H7 (cell line): ENCODE results near the gene RPRD1B. TPM values are rescaled to one million over a fixed set of nuclear protein-coding genes. Genes with fewer than 3 reads are reported as not detected.

ENCODE experiments used
- DNase-seq: peaks from one replicate; pipeline ENCODE4 v3.0.0; 2012
- H3K27me3 ChIP-seq: 2 replicates; pipeline ENCODE4 v1.6.0; 2011; ENCODE audit warnings: mild to moderate bottlenecking, low read length; ENCODE audit not compliant: control insufficient read depth, insufficient read depth
- H3K36me3 ChIP-seq: replicated peaks from 2 replicates; pipeline ENCODE4 v1.5.1; 2011; ENCODE audit warnings: low read length; ENCODE audit not compliant: control insufficient read depth, insufficient read depth
- H3K4me3 ChIP-seq: 2 replicates; pipeline ENCODE4 v1.5.1; 2011; ENCODE audit warnings: low read depth, mild to moderate bottlenecking, control low read depth, low read length, moderate library complexity; ENCODE audit not compliant: insufficient read depth
- total RNA-seq: library from RNA; depleted of rRNA; stranded (reverse); fragments of >200 nt; shearing (Covaris generic); gene quantifications from 2 replicates; pipeline ENCODE4 v1.2.3, GENCODE V29; 2014

RPRD1B gene
- total RNA-seq, 1 experiment from 2014 or later: 12.7 TPM

DNA sequence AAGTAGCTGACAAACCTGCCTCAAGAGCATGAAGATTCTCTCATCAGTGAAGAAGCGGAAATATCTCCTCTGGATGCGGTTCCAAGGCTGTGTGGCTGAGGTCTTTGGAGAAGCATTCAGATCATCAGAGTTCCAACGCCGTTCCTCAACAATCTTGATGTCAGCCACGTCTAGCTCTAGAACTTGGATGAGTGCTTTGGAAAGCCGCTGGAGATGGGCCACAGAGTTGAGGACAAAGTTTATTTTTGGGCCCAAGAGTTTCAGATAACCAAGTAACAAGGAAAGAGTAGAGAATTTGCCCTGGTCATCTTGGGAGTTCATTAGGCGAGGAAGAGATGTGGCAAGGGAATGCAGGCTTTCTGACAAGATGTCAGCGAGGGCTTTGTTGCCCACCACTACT is 21.2 kb upstream of the RPRD1B start:
- no peak for DNase-seq
- Histone ChIP-seq H3K27me3 (no peaks in the 10 kb centered on the region), H3K4me3 (no peak overlapping the region), H3K36me3 (peaks cover 15% of the 10 kb centered on the region)

DNA sequence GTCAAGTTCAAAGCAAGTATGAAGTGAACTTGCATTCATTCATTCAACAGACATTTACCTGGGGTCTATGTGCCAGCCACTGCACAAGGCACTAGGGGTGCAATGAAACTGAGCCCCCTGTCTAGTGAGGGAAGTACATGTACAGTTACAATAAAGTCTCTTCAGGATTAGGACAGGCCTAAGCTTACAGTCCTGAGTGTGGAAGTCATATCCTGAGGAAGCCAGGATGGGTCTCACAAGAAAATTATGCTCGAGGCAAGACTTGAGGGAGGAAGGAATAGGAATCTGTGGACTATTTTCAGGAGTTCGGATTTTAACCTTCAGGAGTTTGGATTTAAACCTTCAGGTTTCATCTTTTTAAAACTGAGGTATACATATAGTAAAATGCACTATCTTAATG is 19.7 kb upstream of the RPRD1B start:
- no peak for DNase-seq
- no peaks in the 10 kb centered on the region for H3K27me3 ChIP-seq
- H3K4me3 ChIP-seq: no peak overlapping the region
- peaks cover 20% of the 10 kb centered on the region for H3K36me3 ChIP-seq

DNA sequence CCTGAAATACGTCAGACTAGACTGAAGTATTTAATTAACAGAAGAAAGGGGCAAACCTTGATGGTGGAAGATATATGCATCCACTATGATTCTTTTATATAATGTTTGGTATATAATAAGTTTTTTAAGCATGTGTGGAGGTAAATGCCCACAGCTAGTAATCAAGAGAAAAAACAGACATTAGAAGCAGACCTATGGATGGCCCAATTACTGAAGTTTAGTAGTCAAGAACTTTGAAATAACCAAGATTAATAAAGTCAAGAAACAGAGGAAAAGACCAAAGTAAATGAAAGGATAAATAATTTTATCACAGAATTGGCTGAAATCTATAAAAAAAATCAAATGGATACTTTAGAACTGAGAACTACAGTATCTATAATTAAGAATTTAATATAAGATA is 15.6 kb upstream of the RPRD1B start:
- H3K27me3 ChIP-seq: no peaks in the 10 kb centered on the region
- no peak overlapping the region for H3K4me3 ChIP-seq
- peaks cover 9% of the 10 kb centered on the region for H3K36me3 ChIP-seq
- no peak for DNase-seq

DNA sequence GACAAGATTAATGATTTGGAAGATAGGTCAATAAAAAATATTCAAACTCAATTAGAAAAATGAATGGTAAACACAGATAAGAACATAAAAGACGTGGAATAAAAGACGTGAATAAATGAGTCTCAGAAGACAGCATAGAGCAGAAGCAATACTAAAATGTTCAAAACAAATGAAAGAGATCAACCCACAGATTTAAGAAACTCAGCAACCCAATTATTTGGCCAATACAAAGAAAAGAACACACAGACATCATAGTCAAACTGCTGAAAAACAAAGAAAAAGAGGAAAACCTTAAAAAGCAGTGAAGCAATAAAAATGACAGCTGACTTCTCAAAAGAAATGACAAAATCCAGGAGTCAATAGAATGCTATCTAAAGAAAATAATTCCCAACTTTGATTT is 15.2 kb upstream of the RPRD1B start:
- Histone ChIP-seq H3K36me3 (peaks cover 6% of the 10 kb centered on the region), H3K4me3 (no peak overlapping the region), H3K27me3 (no peaks in the 10 kb centered on the region)
- DNase-seq: no peak

DNA sequence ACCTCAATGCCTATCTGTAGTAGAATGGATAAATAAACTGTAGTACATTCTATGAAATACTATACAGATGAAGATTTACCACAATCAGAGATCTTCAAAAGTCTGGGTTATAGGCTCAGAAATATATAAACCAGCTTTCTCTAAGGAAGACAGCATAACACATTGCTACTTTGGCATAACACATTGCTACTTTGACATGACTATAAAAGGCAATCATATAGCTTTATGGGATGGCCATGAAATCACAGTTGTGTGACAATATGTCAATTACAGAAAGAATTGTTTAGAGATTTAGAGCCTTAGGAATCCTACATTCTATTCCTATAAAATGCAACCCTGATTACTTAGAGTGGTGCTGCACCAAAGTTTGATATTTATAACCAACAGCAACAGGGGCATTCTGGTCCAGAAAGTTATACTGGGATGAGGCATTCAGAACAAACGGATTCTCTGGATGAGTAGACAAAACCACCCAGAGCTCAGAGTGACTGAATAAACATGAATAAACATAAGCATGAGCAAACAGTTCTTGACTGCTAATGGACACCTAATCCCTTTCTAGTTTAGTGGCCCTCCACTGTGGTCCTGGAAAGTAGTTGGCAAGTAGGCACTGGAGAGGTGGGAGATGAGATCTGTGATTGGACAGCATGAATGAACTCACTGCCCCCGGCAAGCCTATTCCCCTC is 12.3 kb upstream of the RPRD1B start:
- Histone ChIP-seq H3K27me3 (no peaks in the 10 kb centered on the region), H3K36me3 (peaks cover 5% of the 10 kb centered on the region), H3K4me3 (no peak overlapping the region)
- no peak for DNase-seq

DNA sequence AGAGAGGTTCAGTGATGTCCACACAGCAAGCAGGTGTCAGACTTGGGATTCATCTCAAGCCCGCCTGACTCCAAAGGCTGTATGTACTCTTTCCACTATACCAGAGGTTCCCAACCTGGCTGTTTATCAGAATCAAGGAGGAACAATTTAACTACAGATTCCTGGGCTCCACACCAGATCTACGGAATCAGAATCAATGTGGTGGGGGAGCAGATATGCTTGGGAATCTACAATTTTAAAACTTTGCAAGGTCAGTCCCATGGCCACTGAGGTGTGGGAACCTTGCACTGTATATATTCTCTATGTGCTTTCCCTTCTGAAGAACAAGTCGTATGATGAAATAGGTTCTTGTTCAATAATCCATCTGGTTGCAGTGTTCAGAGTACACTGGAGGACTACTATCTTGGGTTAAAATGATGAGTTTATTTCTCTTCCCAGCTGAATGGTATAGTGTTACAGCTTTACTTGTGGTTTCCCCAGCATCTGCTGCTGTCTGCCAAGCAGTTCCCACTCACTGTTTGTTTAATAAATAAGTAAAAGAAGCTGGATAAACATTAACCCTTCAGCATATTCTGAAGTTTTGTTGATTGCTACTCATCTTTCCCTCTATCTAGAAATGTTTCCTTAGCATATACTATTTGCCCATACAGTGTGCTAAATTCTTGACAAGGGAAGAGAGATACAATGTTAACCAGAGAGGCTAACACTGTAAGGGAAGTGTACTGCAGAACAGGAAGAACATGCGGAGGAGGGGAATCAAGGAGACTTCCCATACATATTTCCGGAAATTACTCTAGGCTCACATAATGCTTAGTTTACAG is 10.2 kb upstream of the RPRD1B start:
- Histone ChIP-seq H3K27me3 (no peaks in the 10 kb centered on the region), H3K4me3 (no peak overlapping the region), H3K36me3 (no peaks in the 10 kb centered on the region)
- DNase-seq: no peak

DNA sequence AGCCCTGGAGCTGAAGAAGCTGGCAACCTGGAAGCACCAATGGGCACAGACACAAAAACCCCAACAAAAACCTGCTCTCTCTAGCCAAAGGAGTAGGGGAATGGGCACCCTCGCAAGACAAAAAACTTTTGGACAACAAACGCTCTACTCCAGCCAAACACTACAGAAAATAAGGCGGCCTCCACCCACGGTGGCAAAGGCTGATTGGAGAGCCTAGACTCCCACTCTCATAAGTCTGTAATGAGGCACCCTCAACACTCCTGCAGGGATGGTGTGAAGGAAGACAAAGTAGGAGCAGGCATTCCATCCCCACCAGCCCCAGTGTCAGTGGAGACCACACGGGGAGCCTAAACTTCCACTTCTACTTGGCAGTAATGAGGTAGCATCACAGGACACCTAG is 9.1 kb upstream of the RPRD1B start:
- DNase-seq: no peak
- Histone ChIP-seq H3K36me3 (no peaks in the 10 kb centered on the region), H3K27me3 (no peaks in the 10 kb centered on the region), H3K4me3 (no peak overlapping the region)

DNA sequence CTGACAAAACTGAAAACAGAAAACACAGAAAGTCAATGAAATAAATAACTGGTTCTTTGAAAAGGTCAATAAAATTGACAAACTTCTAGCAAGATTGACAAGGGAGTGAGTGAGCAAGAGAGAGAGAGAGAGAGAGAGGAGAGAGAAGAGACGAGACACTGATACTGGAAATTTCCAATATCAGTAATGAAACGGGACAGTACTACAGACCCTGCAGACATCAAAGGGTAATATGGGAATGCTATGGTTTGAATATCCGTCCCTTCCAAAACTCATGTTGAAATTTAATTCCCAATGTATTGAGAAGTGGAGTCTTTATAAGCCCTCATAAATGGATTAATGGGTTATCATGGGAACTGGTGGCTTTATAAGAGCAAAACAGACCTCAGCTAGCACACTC is 4.1 kb upstream of the RPRD1B start:
- Histone ChIP-seq H3K27me3 (no peaks in the 10 kb centered on the region), H3K36me3 (no peaks in the 10 kb centered on the region), H3K4me3 (no peak overlapping the region)
- DNase-seq: no peak

DNA sequence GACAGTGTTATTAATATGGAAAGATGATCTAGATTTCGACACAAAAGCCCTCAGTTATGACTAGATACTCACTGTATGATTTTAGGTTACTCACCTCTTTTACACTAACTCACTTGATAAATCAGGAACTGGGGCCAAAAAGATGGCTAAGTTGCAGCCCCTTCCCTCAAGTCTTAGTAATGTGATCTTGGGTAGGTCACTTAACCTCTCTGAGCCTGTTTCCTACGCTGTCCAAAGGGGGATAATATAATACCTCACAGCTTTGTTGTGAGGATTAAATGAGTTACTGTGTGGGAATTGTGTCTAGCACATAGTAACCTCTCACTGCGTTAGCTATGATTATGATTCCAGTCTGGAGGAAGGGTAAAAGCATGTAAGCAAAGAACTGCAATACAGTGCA is 1.6 kb upstream of the RPRD1B start:
- peaks cover 3% of the 10 kb centered on the region for H3K36me3 ChIP-seq
- no peak for DNase-seq
- H3K4me3 ChIP-seq: no peak overlapping the region
- no peaks in the 10 kb centered on the region for H3K27me3 ChIP-seq

DNA sequence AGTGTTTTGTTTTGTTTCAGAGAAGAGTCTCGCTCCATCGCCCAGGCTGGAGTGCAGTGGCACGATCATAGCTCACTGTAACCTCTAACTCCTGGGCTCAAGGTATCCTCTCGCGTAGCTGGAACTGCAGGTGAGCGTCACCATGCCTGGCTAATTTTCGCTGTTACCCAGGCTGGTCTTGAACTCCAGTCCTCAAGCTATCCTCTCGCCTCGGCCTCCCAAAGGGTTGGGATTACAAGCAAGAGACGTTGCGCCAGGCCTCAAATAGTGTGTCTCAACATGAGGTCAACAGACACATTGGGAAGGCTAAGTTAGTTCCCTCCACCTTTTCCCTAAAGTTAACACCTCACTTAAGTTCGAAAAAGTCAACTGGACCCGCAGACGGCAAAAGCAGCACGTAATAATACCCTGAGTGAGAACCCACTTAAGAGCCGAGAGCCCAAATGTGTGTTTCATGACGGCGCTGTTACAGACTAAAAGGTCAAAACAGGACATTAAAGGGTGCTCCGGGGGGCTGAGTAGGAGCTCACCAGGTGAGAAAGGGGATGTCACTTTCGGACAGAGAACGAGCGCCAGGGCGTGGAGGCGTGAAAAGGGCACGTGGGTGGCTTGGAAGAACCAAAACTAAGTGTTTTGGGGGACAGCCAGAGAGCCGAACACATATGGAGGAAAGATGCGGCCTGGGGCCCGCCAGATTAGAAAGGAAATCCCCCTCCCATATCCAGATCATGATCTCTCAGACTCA is 789 bp upstream of the RPRD1B start:
- no peak for DNase-seq
- Histone ChIP-seq H3K27me3 (no peaks in the 10 kb centered on the region), H3K4me3 (peak overlapping the region; percentile 78), H3K36me3 (peaks cover 3% of the 10 kb centered on the region)

DNA sequence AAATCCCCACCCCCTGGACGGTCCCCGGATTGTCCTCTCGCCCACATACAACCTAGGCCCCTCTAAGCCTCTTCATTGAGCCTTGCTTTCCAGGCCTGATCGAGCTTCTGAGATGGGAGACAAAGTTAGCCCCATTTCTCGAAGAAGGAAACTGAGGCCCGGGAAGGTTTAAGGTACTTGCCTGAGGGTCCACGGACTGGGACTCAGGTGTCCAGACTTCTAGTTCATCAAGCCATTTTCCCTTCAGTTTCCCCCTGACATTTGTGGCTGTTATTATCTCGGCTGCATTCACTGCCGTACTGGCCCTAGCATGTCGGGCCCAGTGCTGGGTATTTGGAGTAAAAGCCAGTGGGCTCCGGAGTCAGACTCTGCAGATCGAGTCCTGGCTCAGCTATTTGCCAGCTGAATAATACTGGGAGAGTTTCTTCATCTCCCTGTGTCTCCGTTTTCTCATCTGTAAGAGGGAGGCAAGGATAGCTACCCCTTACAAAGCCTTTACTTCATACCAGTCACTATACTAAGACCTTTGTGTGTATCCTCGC is 633 bp downstream of the RPRD1B start:
- Histone ChIP-seq H3K27me3 (no peaks in the 10 kb centered on the region), H3K36me3 (peaks cover 3% of the 10 kb centered on the region), H3K4me3 (peak overlapping the region; percentile 78)
- peak; percentile 17 for DNase-seq

DNA sequence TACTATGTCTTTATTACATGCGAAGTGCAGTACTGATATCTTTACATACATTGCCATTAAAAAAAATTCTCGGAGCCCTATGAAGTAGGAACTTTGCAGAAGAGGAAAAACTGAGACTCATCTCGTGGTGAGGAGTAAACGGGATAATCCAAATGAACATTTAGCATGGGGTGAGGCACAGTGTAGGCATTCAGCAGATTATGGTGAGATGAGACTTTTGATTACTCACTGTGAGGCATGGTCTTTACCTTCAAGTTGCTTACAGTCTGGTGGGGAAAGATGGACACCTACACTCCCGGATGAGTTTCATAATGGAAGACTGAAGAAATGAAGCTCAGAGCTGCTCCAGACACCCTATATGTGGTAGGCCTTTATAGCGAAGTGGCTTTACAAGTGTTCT is 1.4 kb downstream of the RPRD1B start:
- Histone ChIP-seq H3K4me3 (no peak overlapping the region), H3K27me3 (no peaks in the 10 kb centered on the region), H3K36me3 (peaks cover 3% of the 10 kb centered on the region)
- DNase-seq: no peak

DNA sequence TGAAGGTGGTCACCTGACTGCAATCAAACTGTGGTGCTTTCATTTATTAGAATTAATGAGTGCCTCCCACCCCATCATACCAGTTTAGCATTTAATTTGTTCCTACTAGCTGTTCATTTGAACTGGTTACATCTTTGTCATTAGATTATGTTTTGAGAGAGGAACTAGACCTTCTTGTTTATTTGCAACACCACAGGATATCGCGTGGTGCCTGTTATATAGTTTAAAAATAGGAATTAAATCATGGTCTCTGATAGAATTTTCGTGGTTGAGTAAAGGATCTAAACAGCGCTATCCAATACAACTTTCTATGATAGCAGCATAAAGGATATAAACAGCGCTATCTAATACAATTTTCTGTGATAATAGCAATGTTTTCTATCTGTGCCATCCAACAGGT is 2.8 kb downstream of the RPRD1B start:
- no peak overlapping the region for H3K4me3 ChIP-seq
- H3K27me3 ChIP-seq: no peaks in the 10 kb centered on the region
- no peak for DNase-seq
- peaks cover 5% of the 10 kb centered on the region for H3K36me3 ChIP-seq

DNA sequence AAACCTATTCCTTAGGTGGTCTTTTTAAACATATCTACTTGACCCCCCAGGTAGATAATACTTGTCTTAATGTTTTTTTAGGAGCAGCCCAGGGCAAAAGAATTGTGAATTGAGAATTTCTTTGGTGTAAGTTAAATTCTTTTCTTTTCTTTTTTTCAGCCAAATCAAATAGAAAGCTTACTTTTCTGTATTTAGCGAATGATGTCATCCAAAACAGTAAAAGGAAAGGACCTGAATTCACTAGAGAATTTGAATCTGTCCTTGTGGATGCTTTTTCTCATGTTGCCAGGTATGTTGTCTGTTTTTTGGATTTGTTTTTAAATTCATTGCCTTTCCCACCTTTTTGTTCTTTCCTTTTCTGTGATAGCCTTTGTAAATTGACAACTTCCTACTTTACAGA is 6.7 kb downstream of the RPRD1B start:
- H3K36me3 ChIP-seq: peaks cover 9% of the 10 kb centered on the region
- H3K27me3 ChIP-seq: no peaks in the 10 kb centered on the region
- DNase-seq: no peak
- H3K4me3 ChIP-seq: no peak overlapping the region
